HG03469 (cell line): ENCODE data around the gene CFH.
"Not testable (repeated sequence)": the region's sequence is repeated elsewhere in the genome, so short reads cannot be mapped to it uniquely, and the experiment has no call there.

Source experiments
- ATAC-seq: cut with Tn5 transposase; IDR thresholded peaks from one replicate; pipeline ENCODE4 v1.9.1; 2021; ENCODE audit warnings: mild to moderate bottlenecking, moderate library complexity, moderate number of reproducible peaks; ENCODE audit not compliant: unreplicated experiment

Gene CFH

GRCh38 chr1:196661345-196661744 is 9.5 kb downstream of the CFH start:
- ATAC-seq = no peak

- no peak for ATAC-seq
These were observed 15.3 kb downstream of the CFH start for GRCh38 chr1:196667131-196667530.

GRCh38 chr1:196669051-196669450 is 17.2 kb downstream of the CFH start:
- no peak for ATAC-seq

- no peak for ATAC-seq
These were observed 17.9 kb downstream of the CFH start for GRCh38 chr1:196669693-196670092.

- no peak for ATAC-seq
These were observed 23.1 kb downstream of the CFH start for GRCh38 chr1:196674908-196675307.

GRCh38 chr1:196677781-196678509 is 26.1 kb downstream of the CFH start:
- ATAC-seq = no peak

GRCh38 chr1:196678510-196678884 is 26.7 kb downstream of the CFH start:
- no peak for ATAC-seq

- ATAC-seq = no peak
These were observed 28.3 kb downstream of the CFH start for GRCh38 chr1:196680107-196680506.

GRCh38 chr1:196684476-196684875 is 32.6 kb downstream of the CFH start:
- ATAC-seq = no peak

GRCh38 chr1:196685506-196685905 is 33.7 kb downstream of the CFH start:
- ATAC-seq = no peak

GRCh38 chr1:196689001-196689400 is 37.2 kb downstream of the CFH start:
- ATAC-seq = no peak

- ATAC-seq = no peak
These were observed 38.7 kb downstream of the CFH start for GRCh38 chr1:196690582-196690981.

GRCh38 chr1:196698993-196699392 is 47.1 kb downstream of the CFH start:
- ATAC-seq = no peak

- ATAC-seq = no peak
These were observed 49.3 kb downstream of the CFH start for GRCh38 chr1:196701144-196701543.

GRCh38 chr1:196709892-196710291 is 58.0 kb downstream of the CFH start:
- ATAC-seq = not testable (repeated sequence)

- ATAC-seq = no peak
These were observed 66.0 kb downstream of the CFH start for GRCh38 chr1:196717868-196718267.

- ATAC-seq = peak; percentile 97
These were observed 71.7 kb downstream of the CFH start for GRCh38 chr1:196723325-196724185.

GRCh38 chr1:196732526-196732925 is 80.7 kb downstream of the CFH start:
- ATAC-seq = no peak

GRCh38 chr1:196733091-196733970 is 81.5 kb downstream of the CFH start:
- no peak for ATAC-seq

GRCh38 chr1:196734006-196734405 is 82.2 kb downstream of the CFH start:
- ATAC-seq = no peak

- ATAC-seq = no peak
These were observed 82.6 kb downstream of the CFH start for GRCh38 chr1:196734460-196734859.
